ENCODE results near the gene NEDD9. TPM values are rescaled to one million over a fixed set of nuclear protein-coding genes. Genes with fewer than 3 reads are reported as not detected.

NEDD9 gene
- total RNA-seq, 1 experiment from 2014 or later = 4.4 TPM

DNA sequence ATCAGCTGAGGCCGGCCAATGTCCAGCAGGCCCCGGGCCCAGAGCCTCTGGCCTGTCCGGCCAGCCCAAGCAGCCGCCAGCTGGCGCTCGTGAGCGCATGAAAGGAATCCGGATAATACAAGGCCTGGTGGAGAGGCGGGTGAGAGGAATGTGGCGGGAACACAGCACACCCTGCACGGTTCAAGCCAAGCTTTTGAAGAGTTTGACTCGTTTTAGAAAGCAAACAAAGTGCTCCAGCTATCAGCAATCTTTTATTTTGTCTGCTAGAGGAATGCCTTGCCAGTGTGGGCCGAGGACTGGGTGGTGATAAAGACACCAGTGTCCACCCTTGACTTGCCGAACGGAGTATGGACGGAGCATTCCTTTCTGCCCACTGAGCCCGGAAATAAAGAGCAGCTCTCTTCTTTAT lies 9.3 kb upstream of the NEDD9 start:
- H3K27me3 Mint-ChIP-seq (ENCODE audit: insufficient read depth, unreplicated experiment) = no peaks in the 10 kb centered on the region
- intact Hi-C loops (cut with micrococcal nuclease) = no loop called here
- CTCF ChIA-PET = no interaction called here
- H3K9me3 Mint-ChIP-seq (ENCODE audit: unreplicated experiment) = peaks cover 6% of the 10 kb centered on the region
- DNase-seq (ENCODE audit: unreplicated experiment) = no peak
- no peaks in the 10 kb centered on the region for H3K4me1 Mint-ChIP-seq (ENCODE audit: insufficient read depth, unreplicated experiment)
- POLR2A ChIA-PET = interaction anchor here (1.0 kb wide), 1 partner anchor 9 kb away, joined by 5 read pairs; the partner anchor contains the start of gene NEDD9
- H3K4me3 Mint-ChIP-seq (ENCODE audit: unreplicated experiment) = no peak overlapping the region
- no peak overlapping the region for H3K27ac Mint-ChIP-seq (ENCODE audit: low read depth, unreplicated experiment)
- H3K36me3 Mint-ChIP-seq (ENCODE audit: insufficient read depth, unreplicated experiment) = no peaks in the 10 kb centered on the region
- BruUV-seq (replicated peaks) = no TSS peak
- TF ChIP-seq, protein P1, sequence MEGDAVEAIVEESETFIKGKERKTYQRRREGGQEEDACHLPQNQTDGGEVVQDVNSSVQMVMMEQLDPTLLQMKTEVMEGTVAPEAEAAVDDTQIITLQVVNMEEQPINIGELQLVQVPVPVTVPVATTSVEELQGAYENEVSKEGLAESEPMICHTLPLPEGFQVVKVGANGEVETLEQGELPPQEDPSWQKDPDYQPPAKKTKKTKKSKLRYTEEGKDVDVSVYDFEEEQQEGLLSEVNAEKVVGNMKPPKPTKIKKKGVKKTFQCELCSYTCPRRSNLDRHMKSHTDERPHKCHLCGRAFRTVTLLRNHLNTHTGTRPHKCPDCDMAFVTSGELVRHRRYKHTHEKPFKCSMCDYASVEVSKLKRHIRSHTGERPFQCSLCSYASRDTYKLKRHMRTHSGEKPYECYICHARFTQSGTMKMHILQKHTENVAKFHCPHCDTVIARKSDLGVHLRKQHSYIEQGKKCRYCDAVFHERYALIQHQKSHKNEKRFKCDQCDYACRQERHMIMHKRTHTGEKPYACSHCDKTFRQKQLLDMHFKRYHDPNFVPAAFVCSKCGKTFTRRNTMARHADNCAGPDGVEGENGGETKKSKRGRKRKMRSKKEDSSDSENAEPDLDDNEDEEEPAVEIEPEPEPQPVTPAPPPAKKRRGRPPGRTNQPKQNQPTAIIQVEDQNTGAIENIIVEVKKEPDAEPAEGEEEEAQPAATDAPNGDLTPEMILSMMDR (IDR thresholded peaks at IDR 0.05; ENCODE audit: unreplicated experiment) = no peak

DNA sequence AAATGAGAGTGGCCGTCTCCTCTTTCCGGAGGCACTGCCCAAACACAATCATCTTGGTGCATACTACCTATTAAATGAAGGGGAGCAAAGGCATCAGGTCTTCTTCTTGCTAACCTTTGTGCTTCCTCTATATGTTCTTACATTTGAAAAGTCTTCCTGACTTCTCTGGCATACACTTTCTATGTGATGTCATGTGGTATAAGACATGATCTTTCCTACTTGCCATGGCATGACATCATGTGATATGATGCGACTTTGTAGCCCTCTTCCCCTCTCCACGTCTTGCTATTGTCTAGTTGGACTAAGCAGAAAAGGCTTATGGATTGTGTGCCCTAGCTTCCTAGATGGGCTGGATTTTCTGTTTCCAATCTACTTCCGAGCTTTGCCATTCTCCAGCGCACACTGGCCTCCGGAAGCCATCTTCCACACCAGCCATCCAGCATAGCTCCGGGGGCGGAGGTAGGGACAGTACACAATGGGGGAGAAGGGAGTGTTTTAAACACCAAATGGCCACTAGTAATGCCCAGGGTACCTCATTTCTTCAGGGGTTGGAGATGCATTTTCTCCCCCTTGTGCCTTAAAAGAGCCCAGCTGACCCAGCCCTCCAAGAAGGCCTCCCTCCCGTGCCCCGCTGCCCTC lies 8.8 kb upstream of the NEDD9 start:
- no peak for DNase-seq (ENCODE audit: unreplicated experiment)
- CTCF ChIA-PET = no interaction called here
- intact Hi-C loops (cut with micrococcal nuclease) = no loop called here
- POLR2A ChIA-PET = no interaction called here
- no peaks in the 10 kb centered on the region for H3K27me3 Mint-ChIP-seq (ENCODE audit: insufficient read depth, unreplicated experiment)
- no peaks in the 10 kb centered on the region for H3K36me3 Mint-ChIP-seq (ENCODE audit: insufficient read depth, unreplicated experiment)
- no TSS peak for BruUV-seq (replicated peaks)
- no peaks in the 10 kb centered on the region for H3K4me1 Mint-ChIP-seq (ENCODE audit: insufficient read depth, unreplicated experiment)
- TF ChIP-seq, protein P1 (IDR thresholded peaks at IDR 0.05; ENCODE audit: unreplicated experiment) = no peak
- H3K4me3 Mint-ChIP-seq (ENCODE audit: unreplicated experiment) = no peak overlapping the region
- H3K9me3 Mint-ChIP-seq (ENCODE audit: unreplicated experiment) = peaks cover 6% of the 10 kb centered on the region
- H3K27ac Mint-ChIP-seq (ENCODE audit: low read depth, unreplicated experiment) = no peak overlapping the region

DNA sequence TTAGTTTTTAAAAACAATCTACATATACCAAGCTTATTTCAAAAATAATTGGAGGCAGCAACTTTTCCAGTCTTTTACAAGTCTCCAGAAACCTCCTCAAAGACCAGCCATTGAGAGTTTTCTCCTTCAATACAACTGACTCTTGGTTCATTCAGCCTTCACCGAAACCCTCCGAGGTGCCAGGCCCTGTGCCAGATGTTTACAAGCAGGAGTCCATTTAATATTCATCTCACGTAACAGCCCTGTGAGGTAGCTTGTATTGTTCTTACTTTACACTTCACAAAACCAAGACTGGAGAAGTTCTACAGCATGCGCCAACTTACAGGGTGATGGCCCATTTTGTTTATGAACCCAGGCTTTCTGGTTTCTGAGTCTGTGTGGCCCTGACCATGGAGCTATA lies 5.5 kb upstream of the NEDD9 start:
- CTCF ChIA-PET = interaction anchor here (0.8 kb wide), 1 partner anchor 93 kb away, joined by 3 read pairs; no protein-coding TSS in a partner anchor
- DNase-seq (ENCODE audit: unreplicated experiment) = no peak
- no peaks in the 10 kb centered on the region for H3K27me3 Mint-ChIP-seq (ENCODE audit: insufficient read depth, unreplicated experiment)
- POLR2A ChIA-PET = no interaction called here
- no TSS peak for BruUV-seq (replicated peaks)
- H3K4me3 Mint-ChIP-seq (ENCODE audit: unreplicated experiment) = no peak overlapping the region
- H3K9me3 Mint-ChIP-seq (ENCODE audit: unreplicated experiment) = no peaks in the 10 kb centered on the region
- no peaks in the 10 kb centered on the region for H3K36me3 Mint-ChIP-seq (ENCODE audit: insufficient read depth, unreplicated experiment)
- intact Hi-C loops (cut with micrococcal nuclease) = no loop called here
- no peak overlapping the region for H3K27ac Mint-ChIP-seq (ENCODE audit: low read depth, unreplicated experiment)
- peaks cover 10% of the 10 kb centered on the region for H3K4me1 Mint-ChIP-seq (ENCODE audit: insufficient read depth, unreplicated experiment)
- TF ChIP-seq, protein P1 (IDR thresholded peaks at IDR 0.05; ENCODE audit: unreplicated experiment) = no peak

DNA sequence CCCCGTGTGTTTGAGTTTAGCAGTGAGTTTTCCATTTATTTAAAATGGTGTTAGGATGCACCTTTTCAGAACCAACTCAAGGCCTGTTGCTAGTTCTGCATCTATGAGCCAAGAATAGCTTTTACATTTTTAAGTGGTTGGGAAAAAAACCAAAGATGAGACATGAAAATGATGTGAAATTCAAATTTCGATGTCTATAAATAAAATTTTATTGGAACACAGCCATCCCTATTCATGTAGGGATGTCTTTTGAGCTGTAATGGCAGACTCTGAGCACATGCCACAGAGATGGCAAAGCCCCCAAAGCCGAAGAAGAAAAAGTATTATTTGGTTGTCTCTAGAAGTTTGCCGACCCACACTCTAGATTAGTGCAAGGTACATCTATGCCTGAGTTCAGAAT lies 5.0 kb upstream of the NEDD9 start:
- TF ChIP-seq, protein P1 (IDR thresholded peaks at IDR 0.05; ENCODE audit: unreplicated experiment) = no peak
- no TSS peak for BruUV-seq (replicated peaks)
- no peaks in the 10 kb centered on the region for H3K27me3 Mint-ChIP-seq (ENCODE audit: insufficient read depth, unreplicated experiment)
- ChIA-PET CTCF (interaction anchor here (0.8 kb wide), 1 partner anchor 93 kb away, joined by 3 read pairs; no protein-coding TSS in a partner anchor), POLR2A (no interaction called here)
- no peaks in the 10 kb centered on the region for H3K36me3 Mint-ChIP-seq (ENCODE audit: insufficient read depth, unreplicated experiment)
- H3K9me3 Mint-ChIP-seq (ENCODE audit: unreplicated experiment) = no peaks in the 10 kb centered on the region
- intact Hi-C loops (cut with micrococcal nuclease) = no loop called here
- H3K27ac Mint-ChIP-seq (ENCODE audit: low read depth, unreplicated experiment) = no peak overlapping the region
- H3K4me3 Mint-ChIP-seq (ENCODE audit: unreplicated experiment) = no peak overlapping the region
- DNase-seq (ENCODE audit: unreplicated experiment) = no peak
- H3K4me1 Mint-ChIP-seq (ENCODE audit: insufficient read depth, unreplicated experiment) = peaks cover 10% of the 10 kb centered on the region

All from MCF 10A (cell line).